ENCODE data around the gene CAT. TPM values are rescaled to one million over a fixed set of nuclear protein-coding genes. Genes with fewer than 3 reads are reported as not detected.

The CAT gene
- total RNA-seq, 4 donors from 2014 or later: 72.8 to 163 (median 84.4) TPM

DNA sequence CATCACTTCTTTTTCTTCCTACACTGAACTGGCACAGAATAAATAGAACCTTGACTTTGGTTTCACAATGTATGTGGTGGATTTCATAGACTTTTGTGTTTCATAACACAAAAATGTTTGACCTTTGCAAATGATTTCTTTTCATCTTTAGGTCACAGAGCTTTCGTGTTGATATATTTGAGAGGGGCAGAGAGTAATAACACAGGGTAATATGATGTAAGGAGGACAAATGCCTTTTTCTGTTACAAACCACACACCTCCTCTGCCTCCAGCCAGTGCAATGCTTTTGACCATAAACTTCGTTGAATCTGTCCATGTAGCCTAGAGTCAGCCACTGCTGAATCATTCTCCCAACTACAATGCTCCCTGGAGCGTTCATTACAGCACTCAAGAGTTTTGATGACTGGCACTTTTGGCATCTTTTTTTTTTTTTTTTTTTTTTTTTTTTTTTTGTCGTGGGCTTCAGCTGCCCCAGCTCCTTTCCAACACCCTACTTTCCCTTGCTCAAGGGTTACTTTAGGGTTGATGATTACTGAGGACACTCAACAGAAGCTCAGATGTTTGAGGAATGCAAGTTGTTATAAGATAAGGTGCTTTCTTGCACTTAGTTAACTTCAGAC is 11.4 kb upstream of the CAT start:
- no peak overlapping the region for H3K27ac ChIP-seq (replicated peaks in 1 of 4)
- H3K27me3 ChIP-seq: no peaks in the 10 kb centered on the region
- H3K4me3 ChIP-seq: no peak overlapping the region
- WGBS: 26% methylated on average over 4 of the region's 4 CpGs
- no peaks in the 10 kb centered on the region for H3K36me3 ChIP-seq
- peaks cover 0 to 3% (median 2%) of the 10 kb centered on the region in 4 donors for H3K4me1 ChIP-seq
- intact Hi-C loops (cut with DNase I): no loop called here
- no peaks in the 10 kb centered on the region for H3K9me3 ChIP-seq
- TF ChIP-seq EP300 (IDR thresholded peaks at IDR 0.05): no peak
- no peak for TF ChIP-seq POLR2AphosphoS5 (IDR thresholded peaks at IDR 0.05)
- no peak for TF ChIP-seq CTCF (IDR thresholded peaks at IDR 0.05)
- TF ChIP-seq POLR2A (IDR thresholded peaks at IDR 0.05; ENCODE audit: low read depth): no peak
- DNase-seq (ENCODE audit: extremely low spot score): no peak

DNA sequence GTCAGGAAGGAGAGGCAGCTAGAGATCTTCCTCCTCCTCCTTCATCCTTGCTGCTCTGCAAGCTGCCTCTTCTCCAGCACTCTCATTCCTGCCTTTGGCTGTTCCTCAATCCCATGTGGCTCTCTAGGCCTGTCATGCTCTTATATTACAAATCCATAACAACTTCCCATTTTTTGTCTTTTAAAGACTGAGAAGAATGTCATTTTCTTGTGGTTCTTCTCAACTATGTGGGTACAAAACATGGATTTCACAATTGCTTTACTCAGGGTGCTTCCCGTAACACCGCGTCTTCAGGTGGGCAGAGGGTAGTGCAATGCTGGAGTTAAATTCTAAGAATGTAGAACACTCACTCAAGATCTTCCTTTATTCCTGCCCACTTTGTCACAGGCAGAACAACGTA is 6.8 kb upstream of the CAT start:
- Histone ChIP-seq H3K27me3 (no peaks in the 10 kb centered on the region), H3K4me1 (no peaks in the 10 kb centered on the region), H3K4me3 (no peak overlapping the region), H3K9me3 (no peaks in the 10 kb centered on the region), H3K36me3 (no peaks in the 10 kb centered on the region), H3K27ac (replicated peaks in 1 of 4) (no peak overlapping the region)
- intact Hi-C loops (cut with DNase I): loop anchor here (10.0 kb wide), 1 partner anchor 327 kb away; the partner anchor contains the start of gene NAT10
- whole genome bisulfite sequencing: 83% methylated on average over 4 of the region's 4 CpGs
- DNase-seq (ENCODE audit: extremely low spot score): no peak
- TF ChIP-seq POLR2A (IDR thresholded peaks at IDR 0.05; ENCODE audit: low read depth): no peak
- no peak for TF ChIP-seq POLR2AphosphoS5 (IDR thresholded peaks at IDR 0.05)
- no peak for TF ChIP-seq EP300 (IDR thresholded peaks at IDR 0.05)

- H3K9me3 ChIP-seq: no peaks in the 10 kb centered on the region
- TF ChIP-seq POLR2A (IDR thresholded peaks at IDR 0.05; ENCODE audit: low read depth) (no peak), POLR2AphosphoS5 (IDR thresholded peaks at IDR 0.05) (no peak), CTCF (IDR thresholded peaks at IDR 0.05) (no peak), EP300 (IDR thresholded peaks at IDR 0.05) (no peak)
- H3K27ac ChIP-seq (replicated peaks in 1 of 4): no peak overlapping the region
- H3K4me1 ChIP-seq: peaks cover 2 to 3% (median 3%) of the 10 kb centered on the region in 4 donors
- DNase-seq (ENCODE audit: extremely low spot score): no peak
- no peaks in the 10 kb centered on the region for H3K36me3 ChIP-seq
- intact Hi-C loops (cut with DNase I): loop anchor here (10.0 kb wide), 1 partner anchor 328 kb away; the partner anchor contains the start of gene NAT10
- WGBS: 80% methylated on average over 5 of the region's 5 CpGs
- H3K4me3 ChIP-seq: no peak overlapping the region
- no peaks in the 10 kb centered on the region for H3K27me3 ChIP-seq
Measured at GRCh38 chr11:34432822-34433221, 5.9 kb upstream of the CAT start.

GRCh38 chr11:34433899-34434298 is 4.8 kb upstream of the CAT start:
- Histone ChIP-seq H3K4me3 (no peak overlapping the region), H3K27ac (replicated peaks in 1 of 4) (no peak overlapping the region), H3K9me3 (no peaks in the 10 kb centered on the region), H3K27me3 (no peaks in the 10 kb centered on the region), H3K36me3 (no peaks in the 10 kb centered on the region), H3K4me1 (peaks cover 7 to 8% (median 7%) of the 10 kb centered on the region in 4 donors)
- no peak for TF ChIP-seq POLR2AphosphoS5 (IDR thresholded peaks at IDR 0.05)
- TF ChIP-seq CTCF (IDR thresholded peaks at IDR 0.05): no peak
- no peak for TF ChIP-seq POLR2A (IDR thresholded peaks at IDR 0.05; ENCODE audit: low read depth)
- no peak for TF ChIP-seq EP300 (IDR thresholded peaks at IDR 0.05)
- intact Hi-C loops (cut with DNase I): loop anchor here (10.0 kb wide), 1 partner anchor 329 kb away; the partner anchor contains the start of gene NAT10
- WGBS: 90% methylated on average over 3 of the region's 3 CpGs
- no peak for DNase-seq (ENCODE audit: extremely low spot score)

DNA sequence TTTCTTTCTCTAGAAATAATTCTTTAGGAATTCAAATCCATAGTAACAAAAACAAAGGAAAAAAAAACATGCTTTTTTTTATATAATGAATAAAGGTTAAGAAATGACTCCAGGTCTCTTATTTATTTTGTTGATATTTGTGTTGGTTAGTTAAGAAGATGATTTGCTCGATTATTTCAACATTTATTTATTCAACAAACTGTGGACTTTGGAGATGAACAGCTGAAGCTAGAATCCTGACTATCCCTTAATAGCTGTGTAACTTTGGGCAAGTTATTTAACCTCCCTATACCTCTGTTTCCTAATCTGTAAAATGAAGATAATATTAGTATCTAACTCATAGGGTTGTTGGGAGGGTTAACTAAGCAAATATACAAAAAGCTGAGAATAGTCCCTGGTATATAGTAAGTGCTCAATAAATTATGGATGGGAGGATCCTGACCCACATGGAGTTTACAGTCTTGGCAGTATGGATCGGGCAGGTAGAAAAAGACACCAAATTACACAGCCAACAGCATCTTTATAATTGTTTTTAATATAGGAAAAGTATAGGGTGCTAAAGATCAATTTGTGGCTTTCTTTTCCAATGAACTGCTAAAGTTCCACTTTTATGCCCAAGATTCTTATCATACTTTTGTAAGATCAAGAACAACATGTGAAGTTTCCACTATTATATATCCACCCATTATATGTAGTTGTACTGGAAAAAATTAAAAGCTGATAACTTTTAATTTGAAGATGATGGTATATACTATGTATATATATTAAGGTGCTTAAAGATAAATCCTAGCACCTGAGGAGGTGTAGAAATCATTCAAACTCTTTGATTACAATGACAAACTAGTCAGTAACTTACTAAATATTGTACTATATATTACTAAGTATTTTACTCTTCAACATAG is 1.3 kb upstream of the CAT start:
- TF ChIP-seq CTCF (IDR thresholded peaks at IDR 0.05): no peak
- TF ChIP-seq EP300 (IDR thresholded peaks at IDR 0.05): no peak
- no peak for TF ChIP-seq POLR2A (IDR thresholded peaks at IDR 0.05; ENCODE audit: low read depth)
- TF ChIP-seq POLR2AphosphoS5 (IDR thresholded peaks at IDR 0.05): no peak
- Histone ChIP-seq H3K9me3 (no peaks in the 10 kb centered on the region), H3K4me3 (peak overlapping the region; percentile 70 to 93 (median 82)), H3K36me3 (peaks cover 0 to 12% (median 0%) of the 10 kb centered on the region in 4 donors), H3K27ac (replicated peaks in 1 of 4) (peak overlapping the region in 1 of 4 donors; percentile 80), H3K27me3 (no peaks in the 10 kb centered on the region), H3K4me1 (peaks cover 26 to 34% (median 29%) of the 10 kb centered on the region in 4 donors)
- DNase-seq (ENCODE audit: extremely low spot score): no peak
- 94% methylated on average over 2 of the region's 2 CpGs for WGBS
- intact Hi-C loops (cut with DNase I): loop anchor here (5.0 to 10.0 kb wide), 2 partner anchors 75 to 333 kb away; partner anchors contain the start of gene NAT10
